NCI-H524 (cell line): ENCODE data around the gene RASGRF2.

Experiments used
- DNase-seq, 2 experiments: peaks; one replicate each; lab custom pipeline; 2025; lab: John Stamatoyannopoulos, UW

The RASGRF2 gene

GRCh38 chr5:81207009-81207408, 246.8 kb downstream of the RASGRF2 start:
- DNase-seq: peak in 1 of 2 experiments; percentile 9

- peak in 1 of 2 experiments; percentile 17 for DNase-seq
These were observed 248.7 kb downstream of the RASGRF2 start for GRCh38 chr5:81208904-81209303.

GRCh38 chr5:81209386-81209785, 249.2 kb downstream of the RASGRF2 start:
- DNase-seq: no peak

GRCh38 chr5:81209869-81210493, 249.8 kb downstream of the RASGRF2 start:
- peak; percentile 37 to 59 for DNase-seq

- no peak for DNase-seq
These were observed 252.1 kb downstream of the RASGRF2 start for GRCh38 chr5:81212211-81212751.

GRCh38 chr5:81213070-81213469, 252.9 kb downstream of the RASGRF2 start:
- DNase-seq: no peak

- DNase-seq: no peak
These were observed 254.7 kb downstream of the RASGRF2 start for GRCh38 chr5:81214848-81215247.

GRCh38 chr5:81216152-81216551, 256.0 kb downstream of the RASGRF2 start:
- no peak for DNase-seq

- DNase-seq: no peak
These were observed 259.2 kb downstream of the RASGRF2 start for GRCh38 chr5:81219389-81219788.

GRCh38 chr5:81222285-81222684, 262.1 kb downstream of the RASGRF2 start:
- DNase-seq: no peak

- DNase-seq: no peak
These were observed 265.3 kb downstream of the RASGRF2 start for GRCh38 chr5:81225463-81225862.

GRCh38 chr5:81226286-81226685, 266.1 kb downstream of the RASGRF2 start:
- DNase-seq: no peak

GRCh38 chr5:81226949-81227348, 266.8 kb downstream of the RASGRF2 start:
- no peak for DNase-seq

GRCh38 chr5:81228084-81228483, 267.9 kb downstream of the RASGRF2 start:
- DNase-seq: no peak

GRCh38 chr5:81230416-81230815, 270.3 kb downstream of the RASGRF2 start:
- DNase-seq: no peak

GRCh38 chr5:81232464-81233079, 272.4 kb downstream of the RASGRF2 start:
- DNase-seq: no peak

- no peak for DNase-seq
These were observed 273.0 kb downstream of the RASGRF2 start, which contains the start of gene CKMT2 for GRCh38 chr5:81233080-81233634. Gene CKMT2, plus strand, starts transcription at chr5:81233322. Its CDS starts 17,811 bp downstream, at chr5:81251133.

GRCh38 chr5:81234299-81234698, 274.1 kb downstream of the RASGRF2 start:
- DNase-seq: no peak

GRCh38 chr5:81234801-81235200, 274.6 kb downstream of the RASGRF2 start:
- DNase-seq: no peak

GRCh38 chr5:81235287-81236072, 275.3 kb downstream of the RASGRF2 start:
- no peak for DNase-seq

- DNase-seq: no peak
These were observed 278.3 kb downstream of the RASGRF2 start for GRCh38 chr5:81238460-81238859.

- no peak for DNase-seq
These were observed 279.4 kb downstream of the RASGRF2 start for GRCh38 chr5:81239613-81240012.
